Vagina (tissue), 2 donors: ENCODE results near the gene ERP29.

Experiments
- POLR2AphosphoS5 ChIP-seq, 2 donors: sonication (generic); formaldehyde crosslinking; IDR thresholded peaks; one replicate each; pipeline ENCODE4 v1.9.0; 2017; ENCODE audit warnings: antibody characterized with exemption in 2 of 2, mild to moderate bottlenecking in 2 of 2, low read depth in 1 of 2; ENCODE audit not compliant: insufficient read depth in 1 of 2
- TF ChIP-seq, protein P1 (sequence below), 3 experiments: fragments of 450-650 bp in 2 of 3; fragments of 200-600 bp in 1 of 3; sonication (generic) in 1 of 3; IDR thresholded peaks; one replicate each; pipeline ENCODE4 v1.5.1; 2017 to 2019; ENCODE audit warnings: antibody characterized with exemption in 3 of 3, mild to moderate bottlenecking in 2 of 3, moderate library complexity in 2 of 3

DNA sequence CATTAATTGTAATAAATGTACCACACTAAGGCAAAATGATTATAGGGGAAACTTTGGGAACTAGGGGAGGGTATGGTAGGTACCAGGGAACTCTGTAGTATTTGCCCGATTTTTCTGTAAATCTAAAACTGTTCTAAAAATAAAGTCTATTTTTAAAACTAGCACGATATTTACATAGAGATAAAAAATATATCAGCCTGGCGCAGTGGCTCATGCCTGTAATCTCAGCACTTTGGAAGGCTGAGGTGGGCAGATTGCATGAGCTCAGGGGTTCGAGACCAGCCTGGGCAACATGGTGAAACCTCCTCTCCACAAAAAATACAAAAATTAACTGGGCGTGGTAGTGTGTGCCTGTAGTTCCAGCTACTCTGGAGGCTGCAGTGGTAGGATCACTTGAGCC lies 32.6 kb upstream of the ERP29 start:
- TF ChIP-seq, protein P1, sequence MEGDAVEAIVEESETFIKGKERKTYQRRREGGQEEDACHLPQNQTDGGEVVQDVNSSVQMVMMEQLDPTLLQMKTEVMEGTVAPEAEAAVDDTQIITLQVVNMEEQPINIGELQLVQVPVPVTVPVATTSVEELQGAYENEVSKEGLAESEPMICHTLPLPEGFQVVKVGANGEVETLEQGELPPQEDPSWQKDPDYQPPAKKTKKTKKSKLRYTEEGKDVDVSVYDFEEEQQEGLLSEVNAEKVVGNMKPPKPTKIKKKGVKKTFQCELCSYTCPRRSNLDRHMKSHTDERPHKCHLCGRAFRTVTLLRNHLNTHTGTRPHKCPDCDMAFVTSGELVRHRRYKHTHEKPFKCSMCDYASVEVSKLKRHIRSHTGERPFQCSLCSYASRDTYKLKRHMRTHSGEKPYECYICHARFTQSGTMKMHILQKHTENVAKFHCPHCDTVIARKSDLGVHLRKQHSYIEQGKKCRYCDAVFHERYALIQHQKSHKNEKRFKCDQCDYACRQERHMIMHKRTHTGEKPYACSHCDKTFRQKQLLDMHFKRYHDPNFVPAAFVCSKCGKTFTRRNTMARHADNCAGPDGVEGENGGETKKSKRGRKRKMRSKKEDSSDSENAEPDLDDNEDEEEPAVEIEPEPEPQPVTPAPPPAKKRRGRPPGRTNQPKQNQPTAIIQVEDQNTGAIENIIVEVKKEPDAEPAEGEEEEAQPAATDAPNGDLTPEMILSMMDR (IDR thresholded peaks at IDR 0.05): no peak
- TF ChIP-seq POLR2AphosphoS5 (IDR thresholded peaks at IDR 0.05; ENCODE audit: insufficient read depth in 1 of 2, low read depth in 1 of 2): no peak
